Loucy (cell line): Measurements from ENCODE around the gene TENM4.

Experiments used
- H2AFZ ChIP-seq: fragments of 200-600 bp; sonication (generic); 2 replicates; pipeline ENCODE4 v1.6.0; 2016; ENCODE audit warnings: antibody characterized with exemption, mild to moderate bottlenecking, low read length, moderate library complexity
- H3F3A ChIP-seq: fragments of 200-600 bp; 2 replicates; pipeline ENCODE4 v1.6.0; 2016; ENCODE audit warnings: antibody characterized with exemption, low read depth, mild to moderate bottlenecking
- H3K27me3 ChIP-seq: fragments of 200-600 bp; sonication (generic); 2 replicates; pipeline ENCODE4 v1.6.1; 2014; ENCODE audit warnings: low read length, mild to moderate bottlenecking; ENCODE audit not compliant: insufficient read depth, poor library complexity, severe bottlenecking
- H3K36me3 ChIP-seq: fragments of 200-600 bp; sonication (generic); 2 replicates; pipeline ENCODE4 v1.6.1; 2016; ENCODE audit warnings: low read length; ENCODE audit not compliant: insufficient read depth
- H3K4me1 ChIP-seq: fragments of 200-600 bp; sonication (generic); 2 replicates; pipeline ENCODE4 v1.5.1; 2014; ENCODE audit warnings: low read length, mild to moderate bottlenecking; ENCODE audit not compliant: insufficient read depth, poor library complexity, severe bottlenecking
- H3K4me2 ChIP-seq: fragments of 200-600 bp; sonication (generic); 2 replicates; pipeline ENCODE4 v1.6.0; 2014; ENCODE audit warnings: antibody characterized with exemption, low read length, low read depth, mild to moderate bottlenecking; ENCODE audit not compliant: poor library complexity, severe bottlenecking
- H3K4me3 ChIP-seq: fragments of 200-600 bp; sonication (generic); 2 replicates; pipeline ENCODE4 v1.5.1; 2014; ENCODE audit warnings: low read length, mild to moderate bottlenecking, mixed read lengths; ENCODE audit not compliant: poor library complexity, severe bottlenecking
- H3K79me2 ChIP-seq: fragments of 200-600 bp; sonication (generic); 2 replicates; pipeline ENCODE4 v1.6.1; 2014; ENCODE audit warnings: low read length; ENCODE audit not compliant: insufficient read depth
- H3K9ac ChIP-seq: fragments of 200-600 bp; sonication (generic); 2 replicates; pipeline ENCODE4 v1.6.0; 2014; ENCODE audit warnings: mild to moderate bottlenecking, low read depth, low read length, moderate library complexity; ENCODE audit not compliant: poor library complexity, severe bottlenecking
- H3K9me2 ChIP-seq: fragments of 200-600 bp; sonication (generic); replicated peaks from 2 replicates; pipeline ENCODE4 v1.6.1; 2016; ENCODE audit warnings: low read depth, low read length, mixed read lengths
- H3K9me3 ChIP-seq: fragments of 200-600 bp; sonication (generic); 2 replicates; pipeline ENCODE4 v1.6.1; 2014; ENCODE audit warnings: mild to moderate bottlenecking, antibody characterized with exemption, low read length, low read depth; ENCODE audit not compliant: insufficient read depth
- H4K20me1 ChIP-seq: fragments of 200-600 bp; sonication (generic); 2 replicates; pipeline ENCODE4 v1.6.0; 2014; ENCODE audit warnings: antibody characterized with exemption, low read length, mild to moderate bottlenecking; ENCODE audit not compliant: insufficient read depth, poor library complexity, severe bottlenecking
- EZH2phosphoT487 ChIP-seq: fragments of 200-600 bp; IDR thresholded peaks from 2 replicates; pipeline ENCODE4 v1.6.1; 2018; ENCODE audit warnings: antibody characterized with exemption, mild to moderate bottlenecking, moderate library complexity, borderline replicate concordance
- TF ChIP-seq, protein P1 (sequence below): fragments of 200-600 bp; sonication (generic); conservative IDR thresholded peaks from 2 replicates; pipeline ENCODE4 v1.5.1; 2014; ENCODE audit warnings: mild to moderate bottlenecking, antibody characterized with exemption, low read length

TENM4 gene

DNA sequence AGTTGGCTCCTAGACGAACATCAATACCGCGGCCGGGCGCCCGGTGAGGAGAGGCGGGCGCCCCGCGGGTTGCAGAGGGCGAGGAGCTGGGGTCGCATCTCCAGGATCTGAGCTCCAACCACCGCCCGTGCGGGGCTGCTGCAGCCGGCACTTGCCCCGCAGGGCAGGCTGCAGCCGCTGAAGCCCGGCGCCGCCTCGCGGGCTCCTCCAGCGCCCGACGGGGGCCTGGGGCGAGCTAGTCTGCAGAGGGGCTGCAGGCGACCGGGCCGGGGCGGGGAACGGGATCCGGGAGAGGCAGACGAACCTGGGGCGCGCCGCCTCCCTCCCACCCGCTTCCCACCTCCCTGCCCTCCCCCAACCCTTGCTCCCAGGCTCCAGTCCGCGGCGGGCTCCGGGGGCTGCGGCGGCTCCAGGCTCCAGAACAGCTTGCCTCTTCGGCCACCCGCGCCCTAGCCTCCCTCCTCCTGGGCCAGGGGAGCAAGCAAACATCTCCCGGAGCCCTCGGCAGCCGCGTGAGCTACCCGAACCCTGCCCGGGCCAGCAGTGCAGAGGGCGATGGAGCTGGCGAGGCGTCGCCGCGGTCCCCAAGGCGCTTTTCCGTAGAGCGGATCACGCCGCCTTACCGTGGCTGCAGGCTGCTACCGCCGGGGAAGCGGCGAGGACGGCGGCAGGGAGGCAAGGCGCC is 802 bp downstream of the TENM4 start:
- Histone ChIP-seq H3K9ac (no peak overlapping the region), H3K4me3 (no peak overlapping the region), H3K27me3 (no peaks in the 10 kb centered on the region), H3K36me3 (no peaks in the 10 kb centered on the region), H3K79me2 (no peaks in the 10 kb centered on the region), H3F3A (no peaks in the 10 kb centered on the region), H3K9me3 (no peaks in the 10 kb centered on the region), H3K4me1 (no peaks in the 10 kb centered on the region), H2AFZ (no peak overlapping the region), H4K20me1 (no peaks in the 10 kb centered on the region), H3K9me2 (no peaks in the 10 kb centered on the region), H3K4me2 (no peak overlapping the region)
- TF ChIP-seq, protein P1, sequence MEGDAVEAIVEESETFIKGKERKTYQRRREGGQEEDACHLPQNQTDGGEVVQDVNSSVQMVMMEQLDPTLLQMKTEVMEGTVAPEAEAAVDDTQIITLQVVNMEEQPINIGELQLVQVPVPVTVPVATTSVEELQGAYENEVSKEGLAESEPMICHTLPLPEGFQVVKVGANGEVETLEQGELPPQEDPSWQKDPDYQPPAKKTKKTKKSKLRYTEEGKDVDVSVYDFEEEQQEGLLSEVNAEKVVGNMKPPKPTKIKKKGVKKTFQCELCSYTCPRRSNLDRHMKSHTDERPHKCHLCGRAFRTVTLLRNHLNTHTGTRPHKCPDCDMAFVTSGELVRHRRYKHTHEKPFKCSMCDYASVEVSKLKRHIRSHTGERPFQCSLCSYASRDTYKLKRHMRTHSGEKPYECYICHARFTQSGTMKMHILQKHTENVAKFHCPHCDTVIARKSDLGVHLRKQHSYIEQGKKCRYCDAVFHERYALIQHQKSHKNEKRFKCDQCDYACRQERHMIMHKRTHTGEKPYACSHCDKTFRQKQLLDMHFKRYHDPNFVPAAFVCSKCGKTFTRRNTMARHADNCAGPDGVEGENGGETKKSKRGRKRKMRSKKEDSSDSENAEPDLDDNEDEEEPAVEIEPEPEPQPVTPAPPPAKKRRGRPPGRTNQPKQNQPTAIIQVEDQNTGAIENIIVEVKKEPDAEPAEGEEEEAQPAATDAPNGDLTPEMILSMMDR = no peak
- TF ChIP-seq EZH2phosphoT487 = no peak

DNA sequence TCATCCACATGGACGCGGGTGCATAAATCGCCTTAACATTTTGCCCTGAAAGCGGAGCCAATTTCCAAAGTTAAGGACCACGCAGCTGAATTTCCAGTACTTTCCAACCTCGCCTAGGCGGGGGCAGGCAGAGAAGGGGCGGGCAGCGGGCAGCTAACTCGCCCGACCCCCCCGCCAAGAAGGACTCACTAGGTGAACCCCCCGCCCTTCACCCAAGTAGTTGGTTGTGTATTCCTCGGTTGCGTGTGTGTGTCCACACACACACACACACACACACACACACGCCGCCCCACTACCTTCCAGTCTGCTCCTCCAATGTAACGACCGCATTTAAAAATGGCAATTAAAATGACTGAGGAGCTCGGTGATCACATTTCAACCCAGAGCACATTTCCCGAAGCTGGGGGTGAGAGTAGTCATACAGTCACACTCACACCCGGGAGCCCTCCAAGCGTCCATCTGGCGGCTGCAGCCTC is 1.4 kb downstream of the TENM4 start:
- no peak overlapping the region for H3K4me2 ChIP-seq
- no peaks in the 10 kb centered on the region for H3K4me1 ChIP-seq
- H3K9me2 ChIP-seq = no peaks in the 10 kb centered on the region
- no peaks in the 10 kb centered on the region for H3F3A ChIP-seq
- no peaks in the 10 kb centered on the region for H3K79me2 ChIP-seq
- no peak overlapping the region for H3K4me3 ChIP-seq
- no peaks in the 10 kb centered on the region for H3K9me3 ChIP-seq
- H2AFZ ChIP-seq = no peak overlapping the region
- no peaks in the 10 kb centered on the region for H3K36me3 ChIP-seq
- TF ChIP-seq EZH2phosphoT487 = no peak
- TF ChIP-seq, protein P1 = no peak
- no peaks in the 10 kb centered on the region for H4K20me1 ChIP-seq
- no peak overlapping the region for H3K9ac ChIP-seq
- no peaks in the 10 kb centered on the region for H3K27me3 ChIP-seq

DNA sequence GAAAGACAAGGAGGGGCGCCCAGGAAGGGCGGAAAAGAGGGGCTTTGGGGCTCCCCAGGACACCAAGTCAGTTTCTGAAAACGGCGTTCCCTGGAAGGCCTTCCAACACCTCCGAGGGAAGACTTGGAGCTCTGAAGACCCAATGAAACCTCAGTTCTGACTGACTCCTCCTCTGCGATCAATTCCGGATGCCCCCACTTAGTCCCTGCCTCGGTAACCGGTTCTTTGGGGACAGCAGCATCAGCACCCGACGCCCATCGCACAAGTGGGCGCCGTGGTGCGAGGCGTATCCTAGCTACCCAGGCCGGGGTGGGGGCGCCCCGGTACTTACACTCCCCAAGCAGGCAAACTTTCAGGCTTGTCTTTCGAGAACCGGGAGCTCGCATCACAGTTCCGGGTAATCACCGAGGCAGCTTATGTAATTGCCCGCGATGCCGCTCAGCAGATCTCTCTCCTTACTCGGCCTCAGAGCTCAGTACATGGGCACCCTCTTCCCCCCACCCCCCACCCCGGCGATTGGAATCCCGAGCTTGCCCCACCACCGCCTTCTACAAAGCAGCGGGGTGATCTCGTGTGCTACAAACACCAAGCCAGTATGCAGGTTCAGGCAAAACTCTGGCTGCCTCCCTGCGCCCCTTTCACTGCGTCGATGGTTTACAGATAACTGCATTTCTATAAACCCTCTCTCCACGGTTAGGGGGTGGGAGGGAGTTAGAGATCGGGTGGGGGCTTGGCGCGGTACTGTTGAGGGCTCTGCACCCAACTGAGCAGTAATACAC is 2.0 kb downstream of the TENM4 start:
- Histone ChIP-seq H3K4me2 (no peak overlapping the region), H4K20me1 (no peaks in the 10 kb centered on the region), H3K4me3 (no peak overlapping the region), H3K9ac (no peak overlapping the region), H3K36me3 (no peaks in the 10 kb centered on the region), H3K9me3 (no peaks in the 10 kb centered on the region), H3K79me2 (no peaks in the 10 kb centered on the region), H3K4me1 (no peaks in the 10 kb centered on the region), H3K27me3 (no peaks in the 10 kb centered on the region), H2AFZ (no peak overlapping the region), H3F3A (no peaks in the 10 kb centered on the region), H3K9me2 (no peaks in the 10 kb centered on the region)
- TF ChIP-seq, protein P1 = no peak
- no peak for TF ChIP-seq EZH2phosphoT487
